NCI-H1092 (cell line): Measurements from ENCODE around the gene RIMS3.

Experiments used
- DNase-seq: peaks from one replicate; lab custom pipeline; 2025; lab: John Stamatoyannopoulos, UW

The RIMS3 gene

GRCh38 chr1:40691538-40692428 is 26.3 kb upstream of the RIMS3 start, which contains the start of gene NFYC:
Gene NFYC (plus strand): TSS chr1:40691704. CDS start chr1:40738844, 47,140 bp downstream.
- peak; percentile 100 for DNase-seq

- no peak for DNase-seq
Measured at GRCh38 chr1:40690771-40691537, 25.5 kb upstream of the RIMS3 start.

GRCh38 chr1:40689737-40690136 is 24.3 kb upstream of the RIMS3 start:
- DNase-seq: no peak

- no peak for DNase-seq
Measured at GRCh38 chr1:40687661-40688060, 22.2 kb upstream of the RIMS3 start.

GRCh38 chr1:40687059-40687458 is 21.6 kb upstream of the RIMS3 start:
- no peak for DNase-seq

- no peak for DNase-seq
Measured at GRCh38 chr1:40684669-40685068, 19.2 kb upstream of the RIMS3 start.

GRCh38 chr1:40679165-40679953 is 13.9 kb upstream of the RIMS3 start:
- DNase-seq: peak; percentile 20

GRCh38 chr1:40676501-40676900 is 11.0 kb upstream of the RIMS3 start:
- DNase-seq: no peak

- DNase-seq: no peak
Measured at GRCh38 chr1:40673452-40673851, 8.0 kb upstream of the RIMS3 start.

GRCh38 chr1:40668769-40669525 is 3.5 kb upstream of the RIMS3 start:
- peak; percentile 84 for DNase-seq

GRCh38 chr1:40664791-40665190 is 691 bp downstream of the RIMS3 start:
- peak; percentile 7 for DNase-seq

GRCh38 chr1:40664167-40664537 is 1.3 kb downstream of the RIMS3 start:
- DNase-seq: no peak

GRCh38 chr1:40663324-40664166 is 1.9 kb downstream of the RIMS3 start:
- peak; percentile 18 for DNase-seq

GRCh38 chr1:40662864-40663263 is 2.6 kb downstream of the RIMS3 start:
- no peak for DNase-seq

GRCh38 chr1:40662151-40662550 is 3.3 kb downstream of the RIMS3 start:
- no peak for DNase-seq

- no peak for DNase-seq
Measured at GRCh38 chr1:40661678-40662077, 3.8 kb downstream of the RIMS3 start.

GRCh38 chr1:40659649-40659947 is 5.9 kb downstream of the RIMS3 start:
- DNase-seq: no peak

- DNase-seq: no peak
Measured at GRCh38 chr1:40658751-40659648, 6.5 kb downstream of the RIMS3 start.

GRCh38 chr1:40657046-40657445 is 8.4 kb downstream of the RIMS3 start:
- DNase-seq: no peak
